Gastroesophageal sphincter (tissue), 4 donors: Measurements from ENCODE around the gene ZFHX3. TPM values are rescaled to one million over a fixed set of nuclear protein-coding genes. Genes with fewer than 3 reads are reported as not detected.

ENCODE experiments used
- ATAC-seq: fragments of 150-250 bp; one replicate; pipeline ENCODE4 v1.9.1; 2016; ENCODE audit warnings: mild to moderate bottlenecking, moderate library complexity
- H3K27ac ChIP-seq, 4 donors: fragments of 200-600 bp; sonication (generic) in 3 of 4; 1 replicate in 3 of 4; 2 replicates in 1 of 4; pipeline ENCODE4 v1.5.1; 2016 to 2019
- H3K27me3 ChIP-seq: fragments of 200-600 bp; sonication (generic); one replicate; pipeline ENCODE4 v1.5.1; 2019
- H3K36me3 ChIP-seq, 2 donors: fragments of 200-600 bp; sonication (generic); one replicate each; pipeline ENCODE4 v1.5.1; 2019; ENCODE audit warnings: control low read depth in 1 of 2
- H3K4me1 ChIP-seq, 3 donors: fragments of 200-600 bp; sonication (generic); 1 replicate in 2 of 3; 2 replicates in 1 of 3; pipeline ENCODE4 v1.5.1; 2016 to 2019; ENCODE audit warnings: control low read depth in 2 of 3
- H3K4me3 ChIP-seq, 2 donors: fragments of 200-600 bp; sonication (generic); one replicate each; pipeline ENCODE4 v1.5.1; 2019; ENCODE audit warnings: mild to moderate bottlenecking in 1 of 2, moderate library complexity in 1 of 2
- H3K9me3 ChIP-seq, 3 donors: fragments of 200-600 bp; sonication (generic); one replicate each; pipeline ENCODE4 v1.5.1; 2017 to 2019; ENCODE audit warnings: control low read depth in 2 of 3
- EP300 ChIP-seq: sonication (generic); formaldehyde crosslinking; IDR thresholded peaks from one replicate; pipeline ENCODE4 v1.6.1; 2017; ENCODE audit warnings: antibody characterized with exemption, mild to moderate bottlenecking
- POLR2A ChIP-seq, 2 donors: fragments of 450-650 bp; IDR thresholded peaks; one replicate each; pipeline ENCODE4 v1.6.1; 2017; ENCODE audit warnings: antibody characterized with exemption in 2 of 2, mild to moderate bottlenecking in 2 of 2, moderate library complexity in 1 of 2
- POLR2AphosphoS5 ChIP-seq: sonication (generic); formaldehyde crosslinking; IDR thresholded peaks from one replicate; pipeline ENCODE4 v1.6.1; 2017; ENCODE audit warnings: antibody characterized with exemption
- WGBS, 2 donors: methylation state at CpG; one replicate each; pipeline ENCODE4 v1.1.5; 2018; ENCODE audit warnings: low coverage in 1 of 2; 5-methylcytosine and 5-hydroxymethylcytosine counted together
- total RNA-seq, 4 donors: library from RNA; depleted of rRNA; stranded (reverse); fragments of >200 nt; gene quantifications; one replicate each; pipeline ENCODE4 v1.1.0, GENCODE V29; 2016
- TF ChIP-seq, protein P1 (sequence below), 4 experiments: fragments of 200-600 bp in 2 of 4; fragments of 450-650 bp in 2 of 4; sonication (generic) in 1 of 4; IDR thresholded peaks; one replicate each; pipeline ENCODE4 v1.5.1; 2017 to 2019; ENCODE audit warnings: antibody characterized with exemption in 4 of 4, mild to moderate bottlenecking in 2 of 4, moderate library complexity in 2 of 4

ZFHX3 gene
- total RNA-seq, 4 donors from 2014 or later, result 24.0 to 47.1 (median 29.5) TPM

DNA sequence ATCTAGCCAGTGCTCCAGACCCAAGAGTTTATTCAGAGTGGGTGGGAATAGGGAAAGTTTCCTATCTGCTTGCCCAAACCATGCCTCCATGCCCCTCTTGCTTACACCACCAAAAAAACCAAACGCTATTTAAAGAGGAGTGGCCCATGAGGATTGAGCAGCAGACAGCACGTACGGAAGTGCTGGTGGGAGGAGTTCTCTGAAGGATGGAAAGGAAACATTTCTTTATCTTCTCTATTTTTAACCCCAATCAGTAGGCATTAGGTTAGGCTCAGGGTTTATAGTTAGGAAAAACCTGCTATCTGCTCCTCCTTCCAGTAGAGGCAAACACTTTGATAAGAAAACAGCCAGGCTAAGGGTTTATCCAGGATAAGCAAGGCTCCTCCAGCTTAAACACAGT lies 235.3 kb downstream of the ZFHX3 start:
- H3K4me3 ChIP-seq, result no peak overlapping the region
- TF ChIP-seq POLR2A (IDR thresholded peaks at IDR 0.05) (no peak), POLR2AphosphoS5 (no peak), EP300 (no peak)
- TF ChIP-seq, protein P1, sequence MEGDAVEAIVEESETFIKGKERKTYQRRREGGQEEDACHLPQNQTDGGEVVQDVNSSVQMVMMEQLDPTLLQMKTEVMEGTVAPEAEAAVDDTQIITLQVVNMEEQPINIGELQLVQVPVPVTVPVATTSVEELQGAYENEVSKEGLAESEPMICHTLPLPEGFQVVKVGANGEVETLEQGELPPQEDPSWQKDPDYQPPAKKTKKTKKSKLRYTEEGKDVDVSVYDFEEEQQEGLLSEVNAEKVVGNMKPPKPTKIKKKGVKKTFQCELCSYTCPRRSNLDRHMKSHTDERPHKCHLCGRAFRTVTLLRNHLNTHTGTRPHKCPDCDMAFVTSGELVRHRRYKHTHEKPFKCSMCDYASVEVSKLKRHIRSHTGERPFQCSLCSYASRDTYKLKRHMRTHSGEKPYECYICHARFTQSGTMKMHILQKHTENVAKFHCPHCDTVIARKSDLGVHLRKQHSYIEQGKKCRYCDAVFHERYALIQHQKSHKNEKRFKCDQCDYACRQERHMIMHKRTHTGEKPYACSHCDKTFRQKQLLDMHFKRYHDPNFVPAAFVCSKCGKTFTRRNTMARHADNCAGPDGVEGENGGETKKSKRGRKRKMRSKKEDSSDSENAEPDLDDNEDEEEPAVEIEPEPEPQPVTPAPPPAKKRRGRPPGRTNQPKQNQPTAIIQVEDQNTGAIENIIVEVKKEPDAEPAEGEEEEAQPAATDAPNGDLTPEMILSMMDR (IDR thresholded peaks at IDR 0.05), result no peak

DNA sequence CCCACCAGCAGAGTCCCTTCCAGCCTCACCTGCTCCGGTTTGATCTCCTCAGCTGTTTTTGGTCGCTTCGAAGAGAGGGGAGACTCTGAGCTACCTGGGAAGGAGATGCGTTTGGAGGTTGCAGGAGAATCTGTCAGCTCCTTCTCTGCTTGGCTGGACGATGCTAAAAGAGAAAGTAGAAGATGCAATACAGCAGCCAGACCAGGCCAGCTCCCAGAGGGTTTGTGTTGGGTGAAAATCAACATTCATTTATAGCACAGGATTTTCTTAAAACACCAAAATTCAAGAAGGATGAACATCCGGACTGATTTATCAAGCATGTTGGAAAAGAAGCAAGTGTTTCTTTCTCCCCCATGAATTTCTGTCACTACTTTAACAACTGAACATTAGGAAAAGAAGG lies 236.1 kb downstream of the ZFHX3 start:
- Histone ChIP-seq H3K27ac (no peak overlapping the region), H3K36me3 (peaks cover 0 to 39% of the 10 kb centered on the region in 2 donors), H3K27me3 (no peaks in the 10 kb centered on the region), H3K4me1 (peaks cover 0 to 8% (median 0%) of the 10 kb centered on the region in 3 donors), H3K9me3 (no peaks in the 10 kb centered on the region), H3K4me3 (no peak overlapping the region)
- ATAC-seq, result no peak
- TF ChIP-seq POLR2A (IDR thresholded peaks at IDR 0.05) (no peak), EP300 (no peak), POLR2AphosphoS5 (no peak)
- TF ChIP-seq, protein P1 (IDR thresholded peaks at IDR 0.05), result no peak
- 67 to 73% methylated on average over 1 to 2 of the region's 6 CpGs for WGBS, 2 donors

More for the DNA sequence above, 235.3 kb downstream of the ZFHX3 start:
- Histone ChIP-seq H3K27ac (no peak overlapping the region), H3K36me3 (peaks cover 0 to 35% of the 10 kb centered on the region in 2 donors), H3K4me1 (peaks cover 0 to 8% (median 0%) of the 10 kb centered on the region in 3 donors), H3K9me3 (no peaks in the 10 kb centered on the region), H3K27me3 (no peaks in the 10 kb centered on the region)
- WGBS, 2 donors, result 67 to 92% methylated on average over 3 of the region's 3 CpGs
- ATAC-seq, result no peak

DNA sequence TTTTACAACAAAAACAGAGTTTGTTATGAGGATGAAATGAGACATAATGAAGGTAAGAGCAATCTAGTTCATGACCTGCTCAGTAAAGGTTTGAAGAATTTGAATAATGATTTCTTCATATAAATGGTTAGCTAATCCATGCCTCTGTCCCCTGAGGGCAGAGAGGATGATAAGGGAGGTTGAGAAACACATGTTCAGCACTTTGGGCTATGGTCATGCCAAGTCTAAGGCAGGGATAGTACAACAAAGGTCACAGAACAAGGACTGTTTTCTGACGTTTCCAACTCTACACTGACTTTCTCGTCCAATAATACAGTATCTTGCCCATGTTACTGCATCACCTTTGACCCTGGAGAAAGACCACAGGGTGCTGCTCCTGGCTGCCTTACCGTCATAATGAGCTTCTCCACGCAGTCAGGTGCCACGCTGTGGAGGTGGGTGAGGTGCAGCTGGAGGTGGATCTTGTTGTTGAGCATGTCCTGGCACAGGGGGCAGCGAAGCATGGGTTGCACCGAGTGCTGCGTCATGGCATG lies 236.7 kb downstream of the ZFHX3 start:
- ATAC-seq, result no peak
- TF ChIP-seq EP300 (no peak), POLR2AphosphoS5 (no peak)
- WGBS, 2 donors, result 57% methylated on average over 3 of the region's 8 CpGs; no CpG with 5 or more reads in 1 of the 2 donors

DNA sequence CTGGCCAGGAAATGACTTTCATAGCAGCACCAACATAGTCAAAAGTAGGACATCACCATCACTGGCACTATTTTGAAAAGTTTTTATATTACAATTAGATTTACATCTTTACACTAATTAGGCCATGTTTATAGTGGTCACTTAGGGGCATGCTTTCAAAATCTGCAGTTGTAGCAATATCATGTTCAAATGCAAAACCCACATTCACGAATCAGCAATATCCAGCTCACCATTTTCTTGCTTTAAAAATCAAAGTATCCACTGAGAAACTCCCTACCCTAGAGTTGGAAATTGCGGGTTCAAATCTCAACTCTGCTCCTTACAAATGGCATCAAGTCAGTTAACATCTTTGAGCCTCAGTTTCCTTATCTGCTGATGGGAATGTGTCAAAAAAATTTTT lies 237.4 kb downstream of the ZFHX3 start:
- Histone ChIP-seq H3K9me3 (no peaks in the 10 kb centered on the region), H3K4me1 (peaks cover 0 to 8% (median 0%) of the 10 kb centered on the region in 3 donors), H3K4me3 (no peak overlapping the region), H3K27me3 (no peaks in the 10 kb centered on the region), H3K27ac (no peak overlapping the region), H3K36me3 (peaks cover 0 to 50% of the 10 kb centered on the region in 2 donors)
- 100% methylated on average over 2 of the region's 2 CpGs for WGBS, 2 donors
- TF ChIP-seq POLR2AphosphoS5, result no peak
- TF ChIP-seq EP300, result no peak
- TF ChIP-seq POLR2A (IDR thresholded peaks at IDR 0.05), result no peak
- TF ChIP-seq, protein P1 (IDR thresholded peaks at IDR 0.05), result no peak
- ATAC-seq, result no peak

More for the DNA sequence above, 236.7 kb downstream of the ZFHX3 start:
- no peaks in the 10 kb centered on the region for H3K27me3 ChIP-seq
- no peak overlapping the region for H3K27ac ChIP-seq
- H3K9me3 ChIP-seq, result no peaks in the 10 kb centered on the region
- no peak overlapping the region for H3K4me3 ChIP-seq
- peaks cover 0 to 44% of the 10 kb centered on the region in 2 donors for H3K36me3 ChIP-seq
- peaks cover 0 to 8% (median 0%) of the 10 kb centered on the region in 3 donors for H3K4me1 ChIP-seq

DNA sequence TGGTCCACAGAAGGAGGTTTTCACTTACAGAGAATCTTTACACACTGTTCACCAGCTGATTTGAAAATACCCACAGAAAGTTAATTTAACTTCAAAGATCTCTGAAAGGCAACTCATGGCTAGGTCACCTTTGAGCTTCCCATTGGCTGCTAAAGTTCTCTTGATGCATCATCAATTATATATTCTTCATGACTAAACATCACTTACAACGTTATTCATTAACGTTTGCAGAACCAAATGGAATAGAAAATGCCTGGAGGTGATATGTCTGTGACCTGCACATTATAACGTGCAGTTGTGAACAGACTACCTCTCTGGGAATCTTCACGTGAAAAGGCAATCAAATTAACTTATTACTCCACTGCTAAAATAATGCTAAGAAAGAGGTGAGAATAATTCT lies 238.5 kb downstream of the ZFHX3 start:
- TF ChIP-seq POLR2AphosphoS5 (no peak), EP300 (no peak), POLR2A (IDR thresholded peaks at IDR 0.05) (no peak)
- TF ChIP-seq, protein P1 (IDR thresholded peaks at IDR 0.05), result no peak
- no peak overlapping the region for H3K4me3 ChIP-seq

More for the DNA sequence above, 238.5 kb downstream of the ZFHX3 start:
- Histone ChIP-seq H3K27me3 (no peaks in the 10 kb centered on the region), H3K4me1 (peaks cover 0 to 8% (median 0%) of the 10 kb centered on the region in 3 donors), H3K9me3 (no peaks in the 10 kb centered on the region), H3K27ac (no peak overlapping the region), H3K36me3 (peaks cover 0 to 51% of the 10 kb centered on the region in 2 donors)
- WGBS, 2 donors, result 83 to 90% methylated on average over 4 of the region's 4 CpGs
- no peak for ATAC-seq
